NCI-H748 (cell line): ENCODE measurements around the gene C14orf180.

Experiments
- DNase-seq: peaks from one replicate; lab custom pipeline; 2025; ENCODE audit not compliant: unreplicated experiment; lab: John Stamatoyannopoulos, UW

The C14orf180 gene

DNA sequence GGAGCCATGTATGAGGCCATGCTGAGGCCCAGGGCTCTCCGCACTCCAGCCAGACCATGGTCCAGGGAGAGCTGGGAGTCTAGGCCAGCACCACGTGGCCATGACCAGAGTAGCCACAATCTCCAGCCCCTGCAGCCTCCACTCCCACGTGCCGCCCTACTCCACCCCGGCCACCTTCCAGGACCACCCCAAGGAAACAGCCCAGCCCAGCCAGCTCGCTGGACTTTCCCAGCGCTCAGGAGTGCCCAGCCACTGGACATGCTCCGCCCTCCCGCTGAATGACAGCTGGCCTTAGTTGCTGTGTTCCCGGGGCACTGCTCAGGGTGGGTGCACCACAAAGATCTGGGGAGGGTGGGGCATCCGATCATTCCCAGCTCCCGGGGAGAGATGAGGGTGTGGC is 2.1 kb upstream of the C14orf180 start:
- no peak for DNase-seq

DNA sequence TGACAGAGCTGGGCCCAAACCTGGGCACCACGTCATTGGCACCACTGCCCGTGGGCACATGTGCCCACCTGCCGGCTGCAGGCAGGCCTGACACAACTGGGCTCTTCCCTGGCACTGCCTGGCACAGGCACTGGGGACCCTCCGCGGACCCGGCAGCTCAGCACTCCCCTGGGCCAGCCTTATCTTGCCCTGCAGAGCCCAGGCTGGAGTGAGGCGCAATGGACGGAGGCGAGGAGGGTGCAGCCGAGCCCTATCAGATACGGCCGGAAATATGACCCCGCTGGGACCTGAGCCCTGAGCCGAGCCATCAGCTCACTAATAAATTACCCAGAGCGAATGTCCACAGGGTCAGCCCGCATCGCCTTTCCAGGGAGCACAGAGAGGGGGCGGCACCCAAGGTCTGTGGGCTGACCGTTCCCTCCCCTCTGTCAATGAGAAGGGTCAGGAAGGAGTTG is 1.7 kb upstream of the C14orf180 start:
- no peak for DNase-seq

DNA sequence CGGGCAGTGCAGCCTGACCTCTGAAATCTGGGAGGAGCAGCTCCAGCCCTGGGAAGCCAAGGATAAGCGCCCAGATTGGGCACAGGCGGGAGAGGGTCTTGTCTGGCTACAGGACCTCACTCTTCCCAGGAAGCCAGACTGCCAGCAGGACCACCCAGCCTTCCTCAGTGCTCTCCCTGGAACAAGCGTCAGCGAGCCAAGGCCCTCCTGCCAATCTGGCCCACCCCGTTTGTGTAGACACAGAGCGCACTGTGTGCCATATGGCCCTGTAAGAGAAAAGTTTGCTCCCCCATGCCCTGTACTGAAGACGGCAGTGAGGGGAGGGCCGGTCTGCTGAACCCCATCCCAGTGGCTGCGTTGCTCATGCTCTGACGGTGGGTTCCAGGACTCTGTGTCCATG is 1.2 kb upstream of the C14orf180 start:
- DNase-seq, result no peak

DNA sequence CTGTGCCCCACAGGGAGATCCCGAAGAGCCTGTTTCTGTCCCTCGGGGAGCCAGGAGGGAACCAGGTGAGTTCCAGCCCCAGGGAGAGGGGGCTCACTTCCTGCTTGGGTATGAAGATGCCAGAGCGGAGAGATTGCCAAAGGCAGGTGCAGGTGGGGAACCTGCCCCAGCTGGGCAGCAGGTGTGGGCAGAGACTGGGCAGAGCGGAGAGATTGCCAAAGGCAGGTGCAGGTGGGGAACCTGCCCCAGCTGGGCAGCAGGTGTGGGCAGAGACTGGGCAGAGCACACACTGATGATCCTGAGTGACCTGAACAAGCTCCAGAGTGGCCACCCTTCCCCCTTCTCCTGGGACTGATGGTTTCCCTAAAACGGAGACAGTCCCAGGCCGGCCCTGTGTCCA is 375 bp downstream of the C14orf180 start:
- peak; percentile 35 for DNase-seq

DNA sequence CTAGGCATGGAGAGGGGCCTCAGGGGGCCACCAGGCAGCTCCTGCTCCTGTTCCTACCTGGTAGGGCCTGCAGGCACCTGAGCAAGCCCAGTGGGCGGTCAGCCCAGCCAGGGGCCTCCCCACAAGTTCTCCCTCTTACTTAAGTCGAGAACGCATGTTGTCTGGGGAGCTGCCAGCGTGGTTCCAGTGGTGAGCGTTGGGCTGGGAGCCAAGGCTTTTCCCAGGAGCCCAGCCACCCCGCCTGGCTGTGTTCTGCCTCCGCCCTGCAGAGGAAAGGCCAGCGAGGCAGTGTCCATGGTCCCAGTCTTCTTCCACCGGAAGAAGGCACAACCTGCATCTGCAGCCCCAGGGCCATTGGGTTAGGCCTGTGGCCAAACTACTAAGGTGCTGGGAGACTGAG is 1.4 kb downstream of the C14orf180 start:
- no peak for DNase-seq

DNA sequence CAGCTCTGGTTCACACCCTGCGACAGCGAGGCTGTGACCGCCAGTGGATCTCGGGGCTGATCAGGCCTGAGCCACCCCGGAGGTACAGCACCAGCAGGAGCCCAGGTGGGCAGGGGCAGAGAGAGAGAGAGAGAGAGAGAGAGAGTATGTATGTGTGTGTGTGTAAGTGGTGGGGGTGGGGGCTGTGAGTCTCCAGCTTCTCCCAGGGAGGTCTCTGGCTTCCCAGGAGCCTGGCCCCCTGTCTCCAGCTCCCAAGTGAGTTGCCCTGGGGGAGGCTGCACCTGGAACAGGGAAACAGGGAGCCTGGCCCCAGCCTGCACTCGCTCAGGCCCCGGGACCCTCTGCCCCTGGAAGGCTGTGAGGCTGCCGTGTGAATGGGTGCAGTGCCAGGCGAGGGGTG is 2.0 kb downstream of the C14orf180 start:
- no peak for DNase-seq

DNA sequence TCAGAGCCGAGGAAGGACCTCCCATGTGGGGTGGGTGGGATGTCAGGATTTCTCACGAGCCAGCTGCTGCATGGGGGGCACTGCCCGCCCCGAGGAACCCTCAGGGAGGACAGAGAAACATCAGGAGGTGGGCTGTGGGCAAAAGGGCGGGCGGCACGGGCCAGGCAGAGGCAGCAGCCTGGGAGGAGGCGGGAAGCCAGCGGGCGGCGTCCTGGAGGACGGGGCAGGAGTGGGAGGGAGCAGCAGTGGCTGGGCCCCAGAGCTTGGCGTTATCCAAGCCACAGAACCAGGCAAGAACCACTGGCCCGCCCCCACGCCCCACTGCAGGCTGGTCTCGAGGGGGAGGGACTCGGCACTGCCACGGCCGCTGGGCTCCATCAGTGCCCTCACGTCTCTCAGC is 2.4 kb downstream of the C14orf180 start:
- no peak for DNase-seq

DNA sequence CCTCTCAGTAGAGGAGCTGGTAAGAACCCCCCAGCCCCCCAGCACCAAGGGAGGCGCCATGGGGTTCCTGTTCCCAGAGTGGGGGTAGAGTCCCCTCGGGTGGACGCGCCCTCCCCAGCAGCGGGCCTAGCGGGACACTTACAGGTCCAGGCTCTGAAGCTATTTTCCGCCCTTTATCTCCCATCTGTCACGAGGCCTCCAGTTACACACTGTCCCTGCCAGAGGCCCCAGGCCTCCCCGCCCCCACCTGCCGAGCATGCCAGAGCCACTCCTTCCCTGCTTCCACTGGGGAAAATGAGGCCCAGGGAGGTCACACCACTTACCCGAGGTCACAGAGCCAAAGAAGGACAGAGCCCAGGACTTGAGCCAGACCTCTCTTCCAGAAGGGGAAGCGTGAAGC is 3.1 kb downstream of the C14orf180 start:
- no peak for DNase-seq

DNA sequence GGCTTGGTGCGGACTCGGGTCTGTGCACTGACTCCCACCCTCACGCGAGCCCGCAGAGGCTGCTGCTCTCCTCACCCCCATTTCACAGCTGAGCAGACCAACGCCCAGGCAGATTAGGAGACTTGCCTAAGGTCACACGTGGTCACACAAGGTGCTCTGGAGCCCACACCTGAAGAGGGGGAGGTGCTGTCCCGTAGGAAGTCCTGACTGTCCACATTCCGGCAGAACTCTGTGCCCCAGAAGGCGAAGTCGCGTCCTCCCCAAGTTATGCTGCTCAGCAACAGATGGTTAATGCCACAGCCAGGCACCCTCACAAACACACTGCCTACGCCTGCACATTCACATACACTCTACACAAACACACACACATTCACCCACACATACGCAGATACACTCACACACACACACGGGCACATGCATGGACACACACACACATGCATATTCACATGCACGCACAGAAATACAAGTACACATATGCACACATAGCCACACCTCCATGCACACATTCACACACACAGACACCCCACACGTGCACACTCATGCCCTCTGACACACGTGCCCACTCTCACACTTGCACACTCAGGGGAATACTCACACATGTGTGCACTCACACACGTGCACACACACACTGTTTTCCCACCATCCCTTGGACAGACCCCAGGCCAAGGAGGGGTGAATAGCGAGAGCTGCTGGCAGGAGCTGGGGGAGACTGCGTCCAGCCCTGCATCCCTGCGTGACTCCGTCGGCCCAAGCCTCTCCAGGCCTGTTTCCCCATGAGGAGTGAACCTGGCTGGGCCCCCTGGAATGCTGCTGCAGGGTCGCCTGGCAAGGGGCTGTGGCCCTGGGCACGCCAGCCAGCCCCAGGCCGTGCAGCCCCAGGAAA is 4.1 kb downstream of the C14orf180 start:
- DNase-seq, result no peak

DNA sequence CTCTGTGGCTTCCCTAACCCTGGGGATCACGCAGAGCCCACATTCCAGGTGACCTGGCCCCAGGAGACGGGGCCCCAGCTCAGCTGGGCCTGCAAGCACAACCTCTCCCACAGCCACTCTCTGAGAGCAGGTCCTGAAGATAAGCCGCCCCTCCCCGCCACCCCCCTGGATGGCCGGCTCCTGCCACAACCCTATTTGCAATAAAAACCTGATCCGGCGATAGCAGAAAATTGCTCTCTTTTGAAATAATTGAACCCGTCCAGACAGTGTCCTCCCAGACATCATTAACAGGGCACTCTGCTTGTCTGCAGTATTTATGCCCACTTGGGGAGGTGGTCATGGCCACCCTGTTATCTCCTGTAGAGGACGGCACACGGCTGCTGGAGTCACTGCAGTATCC is 5.0 kb downstream of the C14orf180 start:
- no peak for DNase-seq

DNA sequence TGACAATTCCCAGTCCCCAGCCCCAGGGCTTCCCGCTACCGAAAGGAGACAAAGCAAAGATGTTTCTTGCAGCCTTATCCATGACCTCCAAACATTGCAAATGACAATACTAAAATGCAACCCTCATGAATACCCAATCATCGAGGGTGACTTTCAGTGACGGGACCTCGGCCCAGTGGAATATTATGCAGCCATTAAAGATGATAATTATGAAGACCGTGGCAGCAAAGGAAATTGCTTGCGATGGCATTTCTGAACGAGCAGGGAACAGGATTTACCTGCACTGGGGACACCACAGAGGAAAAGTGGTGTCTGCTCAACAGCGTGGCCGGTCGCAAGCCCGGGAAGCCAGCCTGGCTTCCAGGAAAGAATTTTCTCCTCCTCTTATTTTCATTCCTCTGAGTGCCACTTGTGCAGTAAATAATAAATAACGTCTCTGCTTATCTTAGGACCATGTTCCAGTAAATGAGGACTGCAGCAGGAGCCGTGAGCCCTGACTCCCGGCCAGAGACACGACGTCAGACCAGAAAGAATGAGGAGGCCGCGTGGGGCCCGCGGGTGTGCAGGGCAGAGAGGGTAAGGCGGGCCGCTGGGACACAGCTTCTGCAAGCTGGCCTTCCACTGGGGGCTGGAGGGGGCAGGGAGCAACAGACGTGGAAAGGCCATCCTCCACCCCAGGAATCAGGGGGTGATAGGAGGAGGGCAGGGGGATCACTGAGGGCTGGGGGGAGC is 6.6 kb downstream of the C14orf180 start:
- no peak for DNase-seq

DNA sequence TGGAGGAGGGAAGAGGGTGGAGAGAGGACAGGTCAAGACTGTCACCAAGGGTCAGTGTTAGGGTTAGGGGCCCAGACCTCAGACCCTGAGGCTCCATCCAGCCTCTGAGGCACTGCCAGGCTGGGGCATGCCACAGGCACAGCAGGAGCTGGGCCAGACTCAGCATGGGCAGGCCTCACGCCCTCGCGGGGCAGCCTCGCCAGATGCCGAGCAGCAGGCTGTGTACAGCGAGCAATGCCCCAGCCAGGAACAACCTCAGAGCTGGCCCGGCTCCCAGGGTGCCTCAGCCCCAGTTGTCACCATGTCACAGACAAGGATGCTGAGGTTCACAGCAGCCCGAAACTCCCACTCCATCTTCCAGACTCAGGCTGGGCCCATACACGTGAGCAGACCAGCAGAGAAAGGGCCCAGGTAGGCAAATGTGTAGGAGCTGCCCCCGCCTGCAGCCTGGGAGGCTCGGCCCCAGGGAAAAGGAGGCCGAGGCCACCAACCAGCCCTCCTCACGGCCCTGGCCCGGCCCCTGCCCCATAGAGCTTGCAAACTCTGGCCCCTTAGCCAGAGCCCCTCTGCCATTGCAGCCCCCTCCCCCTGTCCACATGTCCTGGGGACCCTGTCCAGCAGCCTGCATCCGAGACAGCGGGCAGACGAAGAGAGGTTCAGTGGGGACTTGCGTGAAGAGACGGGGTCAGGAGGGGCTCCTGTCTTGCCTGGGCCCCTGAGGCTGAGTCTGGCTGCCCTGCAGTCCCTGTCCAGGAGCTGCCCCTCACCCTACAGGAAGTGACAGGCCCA is 7.5 kb downstream of the C14orf180 start:
- DNase-seq, result no peak

DNA sequence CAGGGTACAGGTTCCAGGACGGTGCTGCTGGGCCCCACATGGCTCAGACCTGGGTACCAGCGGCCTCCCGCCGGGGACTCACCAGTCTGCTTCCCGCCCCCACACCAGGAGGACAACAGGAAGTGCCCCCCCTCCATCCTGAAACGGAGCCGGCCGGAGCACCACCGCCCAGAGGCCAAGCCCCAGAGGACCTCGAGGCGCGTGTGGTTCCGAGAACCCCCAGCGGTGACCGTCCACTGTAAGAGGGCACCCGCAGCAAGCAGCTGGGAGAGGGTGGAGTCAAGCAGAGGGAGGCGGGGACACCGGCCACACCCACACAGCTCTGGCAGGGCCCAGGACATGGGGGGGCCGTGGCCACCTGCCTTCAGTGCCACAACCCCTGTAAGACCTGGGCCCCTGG is 8.1 kb downstream of the C14orf180 start:
- no peak for DNase-seq

DNA sequence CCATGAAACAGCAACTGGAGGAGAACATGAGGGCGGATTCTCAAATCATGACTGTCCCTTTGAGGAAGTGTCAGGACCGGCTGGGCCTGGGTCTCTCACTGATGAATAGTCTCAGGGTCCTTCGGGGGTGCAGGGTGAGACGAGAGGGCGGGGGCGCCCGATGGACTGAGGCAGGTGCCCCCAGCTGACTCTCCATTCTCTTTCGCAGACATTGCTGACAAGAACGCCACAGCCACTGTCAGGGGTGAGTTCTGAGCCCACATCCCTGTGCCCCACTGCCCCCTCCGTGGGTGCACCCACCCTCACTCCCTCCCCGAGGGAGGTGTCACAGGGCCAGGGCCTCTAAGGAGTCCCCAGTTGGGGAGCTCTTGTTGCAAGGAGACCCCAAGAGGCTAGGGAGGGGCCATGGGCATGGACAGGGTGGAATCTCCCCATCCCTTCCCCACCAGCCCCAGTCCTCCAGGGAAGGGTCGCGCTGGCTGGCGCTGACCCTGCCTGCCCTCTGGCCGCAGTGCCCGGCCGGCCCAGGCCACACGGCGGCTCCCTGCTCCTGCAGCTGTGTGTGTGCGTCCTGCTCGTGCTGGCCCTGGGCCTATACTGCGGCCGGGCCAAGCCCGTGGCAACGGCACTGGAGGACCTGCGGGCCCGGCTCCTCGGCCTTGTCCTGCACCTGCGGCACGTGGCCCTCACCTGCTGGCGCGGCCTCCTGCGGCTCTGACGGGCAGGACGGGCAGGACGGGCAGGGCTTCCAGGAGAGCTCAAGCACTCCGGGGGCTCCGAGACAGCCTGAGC is 8.7 kb downstream of the C14orf180 start:
- DNase-seq, result peak; percentile 22

DNA sequence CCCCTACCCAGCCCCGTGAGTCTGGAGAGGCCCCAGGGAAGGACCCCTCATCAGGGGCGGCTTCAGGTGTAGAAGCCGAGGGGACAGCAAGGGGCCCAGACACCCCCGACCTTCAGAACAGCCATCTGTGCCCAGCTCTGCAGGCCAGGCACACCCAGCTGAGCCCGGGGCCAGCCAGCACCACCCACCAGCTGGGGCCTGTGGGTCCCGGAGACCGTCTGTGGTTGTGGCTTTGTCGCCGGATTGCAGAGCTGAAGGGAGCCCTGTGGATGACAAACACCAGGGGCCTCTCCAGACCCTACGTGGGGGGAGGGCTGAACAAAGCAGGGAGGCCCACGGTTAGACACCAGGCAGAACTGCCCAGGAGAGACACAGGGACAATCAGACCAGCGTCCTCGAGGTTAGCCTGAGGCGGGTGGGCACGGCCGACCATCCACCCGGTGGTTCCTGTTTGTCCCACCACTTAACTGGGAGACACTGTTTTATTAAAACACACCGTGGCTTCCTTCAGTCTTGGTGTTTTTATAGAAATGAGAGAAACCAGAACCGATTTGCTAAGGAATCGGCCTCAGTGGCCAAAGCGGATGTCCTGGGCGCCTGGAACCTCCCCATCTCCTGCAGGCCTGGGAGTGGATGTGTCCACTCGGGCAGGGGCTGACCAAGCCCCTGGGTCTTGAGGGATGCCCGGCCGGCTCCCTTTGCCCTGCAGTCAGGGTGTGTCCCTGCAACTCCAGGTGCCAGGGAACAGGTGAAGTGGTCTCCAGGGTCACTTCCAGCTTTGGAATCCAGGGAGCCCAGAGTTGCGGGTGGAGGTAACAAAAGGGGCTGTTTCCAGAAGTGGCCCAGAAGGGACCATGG is 10.0 kb downstream of the C14orf180 start:
- no peak for DNase-seq

DNA sequence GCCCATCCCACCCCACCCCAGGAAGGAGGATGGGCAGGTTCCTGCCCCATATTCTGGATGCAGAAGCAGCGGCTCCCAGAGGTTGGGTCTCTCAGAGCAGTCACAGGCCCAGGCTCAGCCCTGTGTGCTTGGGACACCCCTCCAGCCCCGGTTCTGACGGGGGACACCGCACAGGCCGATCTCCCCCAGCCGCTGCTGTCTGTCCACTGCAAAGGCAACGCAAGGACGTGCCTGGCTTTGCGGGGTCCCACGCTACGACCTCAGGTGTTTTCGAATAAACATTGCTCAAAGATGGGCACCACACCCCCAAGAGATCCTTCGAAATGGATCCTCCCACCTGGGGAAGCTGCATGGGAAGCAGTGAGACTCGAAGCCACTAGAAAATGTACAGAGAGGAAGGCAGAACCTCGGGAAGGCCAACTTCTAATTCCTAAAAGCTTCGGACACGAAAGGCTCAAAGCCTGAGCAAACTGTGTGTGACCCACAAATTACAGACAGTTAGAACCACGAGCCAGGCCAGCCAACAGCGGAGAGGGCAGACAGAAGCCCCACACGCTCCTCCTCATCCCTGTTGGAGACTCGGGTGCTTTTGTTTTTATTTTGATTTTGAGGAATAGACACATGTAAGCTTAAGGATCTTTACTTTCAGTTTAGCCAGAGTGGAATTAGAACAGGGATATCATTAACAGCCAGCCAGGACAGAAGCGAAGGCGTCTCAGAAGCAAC is 10.8 kb downstream of the C14orf180 start:
- no peak for DNase-seq

DNA sequence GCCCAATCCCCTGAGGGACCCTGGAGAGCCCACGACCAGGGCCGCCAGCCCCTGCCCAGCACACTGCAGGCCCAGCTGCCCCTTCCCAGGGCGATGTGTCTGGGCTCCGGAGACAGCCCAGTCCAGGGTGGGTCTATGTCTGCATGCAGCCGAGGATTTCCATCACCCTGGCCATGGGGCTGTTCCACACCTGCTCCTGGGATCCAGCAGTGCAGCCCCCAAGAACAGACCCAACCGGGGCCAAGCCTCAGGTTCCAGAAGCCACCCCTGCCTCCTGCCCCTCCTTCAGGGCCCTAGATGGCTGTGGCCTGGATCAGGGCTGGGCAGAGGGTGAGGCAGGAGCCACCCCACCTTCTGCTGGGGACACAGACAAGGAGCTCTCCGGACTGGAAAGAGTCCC is 11.5 kb downstream of the C14orf180 start:
- DNase-seq, result no peak

DNA sequence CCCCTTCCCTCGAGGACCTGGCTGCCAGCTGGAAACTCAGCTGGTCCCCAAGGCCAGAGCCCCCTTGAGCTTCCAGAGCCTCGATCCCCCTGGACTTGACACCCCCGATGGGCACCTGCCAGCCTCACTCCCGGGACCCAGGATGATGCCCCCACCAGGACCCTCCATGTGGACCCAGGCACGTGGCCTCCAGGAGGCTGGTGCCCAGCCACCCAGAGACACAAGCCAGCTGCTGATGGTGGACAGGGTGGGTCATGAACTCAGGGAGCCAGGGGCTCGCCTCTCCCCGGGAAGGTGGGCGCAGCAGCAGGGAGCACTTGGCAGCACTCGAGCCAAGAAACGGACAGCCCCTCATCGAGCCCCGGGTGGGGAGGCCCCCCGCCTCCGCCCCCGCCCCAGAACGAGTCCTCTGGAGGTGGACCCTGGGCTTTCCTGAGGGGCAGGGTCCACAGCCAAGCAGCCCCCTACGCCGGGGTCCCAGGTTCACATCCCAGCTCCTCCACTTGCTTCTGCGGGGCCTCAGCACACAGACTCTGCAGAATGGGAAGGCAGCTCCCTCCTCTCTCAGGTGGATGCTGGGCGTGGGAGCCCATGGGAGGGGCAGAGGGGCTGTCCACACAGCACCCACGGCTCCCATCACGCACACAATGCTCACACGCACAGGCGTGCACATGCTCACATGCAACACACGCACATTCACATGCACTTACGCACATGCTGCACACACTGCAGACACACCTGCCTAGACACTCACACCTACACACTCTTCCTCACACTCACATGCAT is 12.1 kb downstream of the C14orf180 start:
- no peak for DNase-seq
